Right lobe of liver (tissue), 4 donors: ENCODE results near the gene C9orf72.

Experiments used
- POLR2A ChIP-seq: fragments of 450-650 bp; IDR thresholded peaks from one replicate; pipeline ENCODE4 v1.6.1; 2017; ENCODE audit warnings: antibody characterized with exemption, mild to moderate bottlenecking
- TF ChIP-seq, protein P1 (sequence below), 4 donors: fragments of 200-600 bp in 3 of 4; fragments of 450-650 bp in 1 of 4; IDR thresholded peaks; one replicate each; pipeline versions ENCODE4 v1.5.1 to v1.8.0; 2016 to 2022; ENCODE audit warnings: antibody characterized with exemption in 4 of 4, mild to moderate bottlenecking in 2 of 4
- donor health status: DM: no; HTN: no; CAD: no.
- donor health status: DM: no; HTN: no; CAD: no.
- donor health status: DM: no; HTN: yes; CAD: no.

DNA sequence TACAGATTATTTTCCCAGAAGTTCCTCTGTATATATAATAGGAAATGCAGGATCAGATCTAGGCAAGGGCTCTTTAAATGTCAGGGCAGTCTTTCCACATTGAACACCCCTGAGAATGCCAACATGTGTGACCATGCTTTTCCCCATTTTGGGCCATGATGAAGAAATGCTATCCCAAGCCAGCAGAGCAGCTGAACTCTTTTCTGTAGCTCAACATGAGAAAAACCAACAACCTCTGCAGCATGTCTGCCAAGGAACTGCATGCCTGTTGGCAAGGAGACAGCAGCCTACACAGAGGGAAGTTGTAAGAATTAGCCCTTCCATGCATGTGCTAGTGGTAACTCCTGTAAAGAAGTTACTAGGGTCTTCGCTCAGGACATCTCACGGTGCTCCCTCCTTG lies 58.7 kb downstream of the C9orf72 start:
- TF ChIP-seq, protein P1, sequence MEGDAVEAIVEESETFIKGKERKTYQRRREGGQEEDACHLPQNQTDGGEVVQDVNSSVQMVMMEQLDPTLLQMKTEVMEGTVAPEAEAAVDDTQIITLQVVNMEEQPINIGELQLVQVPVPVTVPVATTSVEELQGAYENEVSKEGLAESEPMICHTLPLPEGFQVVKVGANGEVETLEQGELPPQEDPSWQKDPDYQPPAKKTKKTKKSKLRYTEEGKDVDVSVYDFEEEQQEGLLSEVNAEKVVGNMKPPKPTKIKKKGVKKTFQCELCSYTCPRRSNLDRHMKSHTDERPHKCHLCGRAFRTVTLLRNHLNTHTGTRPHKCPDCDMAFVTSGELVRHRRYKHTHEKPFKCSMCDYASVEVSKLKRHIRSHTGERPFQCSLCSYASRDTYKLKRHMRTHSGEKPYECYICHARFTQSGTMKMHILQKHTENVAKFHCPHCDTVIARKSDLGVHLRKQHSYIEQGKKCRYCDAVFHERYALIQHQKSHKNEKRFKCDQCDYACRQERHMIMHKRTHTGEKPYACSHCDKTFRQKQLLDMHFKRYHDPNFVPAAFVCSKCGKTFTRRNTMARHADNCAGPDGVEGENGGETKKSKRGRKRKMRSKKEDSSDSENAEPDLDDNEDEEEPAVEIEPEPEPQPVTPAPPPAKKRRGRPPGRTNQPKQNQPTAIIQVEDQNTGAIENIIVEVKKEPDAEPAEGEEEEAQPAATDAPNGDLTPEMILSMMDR (IDR thresholded peaks at IDR 0.05): no peak
- TF ChIP-seq POLR2A: no peak
